Measurements from ENCODE around the gene MAS1L.

The MAS1L gene

DNA sequence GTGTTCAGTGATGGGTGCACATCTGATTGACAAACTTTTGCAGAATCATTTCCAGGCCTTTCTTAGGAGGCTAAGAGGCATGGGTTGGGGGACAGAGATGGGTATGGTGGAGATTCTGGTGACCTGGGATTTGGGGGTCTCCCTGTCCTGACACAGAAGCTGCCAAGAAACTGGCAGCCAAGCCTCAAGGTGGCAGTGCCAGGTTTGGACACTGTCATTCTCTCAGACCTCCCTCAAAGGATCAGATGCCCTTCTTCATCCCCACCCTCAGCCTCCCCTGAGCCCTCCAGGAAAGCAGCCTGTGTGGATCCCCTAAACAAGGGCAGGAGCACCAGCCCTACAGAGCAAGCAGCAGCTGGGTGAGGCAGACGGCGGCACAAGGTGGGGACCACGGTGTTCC, 18.1 kb upstream of the MAS1L start:
- DNase-seq (ENCODE audit: low read depth), result no peak
- H3K4me3 ChIP-seq (ENCODE audit: low read depth, low read length), result no peak overlapping the region
- TF ChIP-seq, protein P1, sequence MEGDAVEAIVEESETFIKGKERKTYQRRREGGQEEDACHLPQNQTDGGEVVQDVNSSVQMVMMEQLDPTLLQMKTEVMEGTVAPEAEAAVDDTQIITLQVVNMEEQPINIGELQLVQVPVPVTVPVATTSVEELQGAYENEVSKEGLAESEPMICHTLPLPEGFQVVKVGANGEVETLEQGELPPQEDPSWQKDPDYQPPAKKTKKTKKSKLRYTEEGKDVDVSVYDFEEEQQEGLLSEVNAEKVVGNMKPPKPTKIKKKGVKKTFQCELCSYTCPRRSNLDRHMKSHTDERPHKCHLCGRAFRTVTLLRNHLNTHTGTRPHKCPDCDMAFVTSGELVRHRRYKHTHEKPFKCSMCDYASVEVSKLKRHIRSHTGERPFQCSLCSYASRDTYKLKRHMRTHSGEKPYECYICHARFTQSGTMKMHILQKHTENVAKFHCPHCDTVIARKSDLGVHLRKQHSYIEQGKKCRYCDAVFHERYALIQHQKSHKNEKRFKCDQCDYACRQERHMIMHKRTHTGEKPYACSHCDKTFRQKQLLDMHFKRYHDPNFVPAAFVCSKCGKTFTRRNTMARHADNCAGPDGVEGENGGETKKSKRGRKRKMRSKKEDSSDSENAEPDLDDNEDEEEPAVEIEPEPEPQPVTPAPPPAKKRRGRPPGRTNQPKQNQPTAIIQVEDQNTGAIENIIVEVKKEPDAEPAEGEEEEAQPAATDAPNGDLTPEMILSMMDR (IDR thresholded peaks at IDR 0.05; ENCODE audit: control insufficient read depth, extremely low read depth, insufficient read depth), result no peak

DNA sequence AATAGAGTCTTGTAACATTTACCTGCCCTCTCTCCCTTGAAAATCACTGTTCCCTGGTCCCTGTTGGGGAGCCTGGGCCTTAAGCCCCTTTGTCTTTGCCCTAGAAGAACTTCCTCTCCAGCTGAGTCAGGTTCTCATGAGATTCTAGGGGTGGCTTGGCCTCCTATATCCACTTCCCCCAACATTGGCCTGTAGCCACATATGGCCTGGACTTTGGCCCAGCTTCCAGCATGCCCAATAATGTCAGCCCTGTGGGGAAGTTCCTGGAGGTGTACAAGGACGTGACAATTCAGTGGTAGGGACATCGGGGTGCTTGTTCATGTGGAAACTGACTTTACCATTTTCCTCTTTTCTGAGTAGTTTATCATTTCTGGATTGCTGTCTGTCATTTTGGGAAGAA, 17.2 kb upstream of the MAS1L start:
- TF ChIP-seq, protein P1 (IDR thresholded peaks at IDR 0.05; ENCODE audit: control insufficient read depth, extremely low read depth, insufficient read depth), result no peak
- H3K4me3 ChIP-seq (ENCODE audit: low read depth, low read length), result no peak overlapping the region
- no peak for DNase-seq (ENCODE audit: low read depth)

DNA sequence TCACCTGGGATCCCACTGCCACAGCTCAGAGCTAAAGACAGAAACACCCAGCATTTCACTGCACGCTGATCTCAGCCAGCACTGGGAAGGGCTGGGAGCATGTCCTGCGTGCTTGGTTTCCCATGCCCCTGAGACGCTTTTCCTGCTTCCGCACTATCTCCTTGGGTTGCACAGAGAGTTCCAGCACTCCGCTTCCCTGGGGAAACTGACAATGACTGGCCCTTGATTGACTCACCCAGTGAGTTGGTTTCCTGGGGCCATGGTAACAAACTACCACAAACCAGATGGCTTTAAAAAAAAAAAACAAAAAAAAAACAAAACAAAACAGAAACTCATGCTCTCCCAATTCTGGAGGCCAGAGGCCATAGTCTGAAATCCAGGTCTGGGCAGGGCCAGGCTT, 14.8 kb upstream of the MAS1L start:
- no peak overlapping the region for H3K4me3 ChIP-seq (ENCODE audit: low read depth, low read length)
- TF ChIP-seq, protein P1 (IDR thresholded peaks at IDR 0.05; ENCODE audit: control insufficient read depth, extremely low read depth, insufficient read depth), result no peak
- DNase-seq (ENCODE audit: low read depth), result no peak

DNA sequence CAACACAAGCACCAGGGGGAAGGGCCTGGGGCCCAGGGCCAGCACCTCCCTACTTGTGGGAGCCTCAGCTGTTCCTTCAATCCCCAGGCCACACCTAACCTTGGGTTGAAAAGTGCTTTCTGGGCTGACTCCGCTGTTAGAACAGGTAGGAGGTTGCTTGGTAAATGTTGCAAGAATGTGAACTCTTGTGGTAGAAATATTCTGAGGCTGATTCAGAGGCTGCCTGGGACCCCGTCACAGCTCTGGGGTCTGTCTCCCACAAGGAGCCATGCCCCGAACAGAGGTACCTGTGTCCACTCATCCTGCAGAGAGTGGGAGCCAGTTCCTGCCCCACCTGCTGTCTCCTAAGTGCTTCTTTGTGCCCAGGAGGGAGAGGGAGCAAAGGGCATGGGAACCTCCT, 14.4 kb upstream of the MAS1L start:
- TF ChIP-seq, protein P1 (IDR thresholded peaks at IDR 0.05; ENCODE audit: control insufficient read depth, extremely low read depth, insufficient read depth), result no peak
- no peak for DNase-seq (ENCODE audit: low read depth)
- H3K4me3 ChIP-seq (ENCODE audit: low read depth, low read length), result no peak overlapping the region

DNA sequence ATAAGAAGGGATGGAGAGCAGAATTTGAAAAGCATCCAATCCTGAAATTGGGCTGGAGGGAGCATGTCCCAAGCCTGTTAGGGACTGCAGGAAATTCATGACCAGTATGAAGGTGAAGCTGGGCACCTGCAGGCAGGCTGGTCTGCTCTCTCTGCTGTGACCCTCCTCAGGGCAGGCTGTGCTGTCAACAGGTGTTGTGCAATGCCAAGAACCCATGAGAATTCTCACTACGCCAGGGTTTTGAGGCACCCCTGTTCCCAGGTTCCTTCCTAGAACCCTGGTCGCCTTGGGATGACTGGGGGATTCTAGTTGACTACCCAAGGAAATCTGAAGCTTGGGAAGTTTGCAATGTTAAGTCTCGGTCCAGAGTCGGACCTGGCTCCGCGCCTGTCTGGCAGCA, 13.3 kb upstream of the MAS1L start:
- no peak overlapping the region for H3K4me3 ChIP-seq (ENCODE audit: low read depth, low read length)
- TF ChIP-seq, protein P1 (IDR thresholded peaks at IDR 0.05; ENCODE audit: control insufficient read depth, extremely low read depth, insufficient read depth), result no peak
- DNase-seq (ENCODE audit: low read depth), result no peak

DNA sequence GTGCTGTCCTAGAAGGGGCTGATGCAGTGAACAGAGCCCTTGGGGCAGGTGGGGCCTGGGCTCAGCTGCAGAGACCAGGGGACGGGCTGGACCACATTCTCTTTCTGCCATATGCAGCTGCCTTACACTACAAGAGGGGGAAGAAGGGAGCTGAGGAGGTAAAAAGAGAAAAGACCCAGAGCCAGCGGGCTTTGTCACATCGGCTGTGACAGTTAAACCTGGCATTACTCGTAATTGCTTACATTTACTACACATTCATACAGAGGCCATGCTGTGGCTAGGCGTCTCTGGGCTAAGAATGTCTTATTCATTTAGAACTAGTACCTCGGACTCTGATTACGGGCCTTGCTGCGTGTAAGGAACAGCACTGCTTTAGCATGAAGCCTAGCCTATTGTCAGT, 12.8 kb upstream of the MAS1L start:
- DNase-seq (ENCODE audit: low read depth), result no peak
- TF ChIP-seq, protein P1 (IDR thresholded peaks at IDR 0.05; ENCODE audit: control insufficient read depth, extremely low read depth, insufficient read depth), result no peak
- H3K4me3 ChIP-seq (ENCODE audit: low read depth, low read length), result no peak overlapping the region

DNA sequence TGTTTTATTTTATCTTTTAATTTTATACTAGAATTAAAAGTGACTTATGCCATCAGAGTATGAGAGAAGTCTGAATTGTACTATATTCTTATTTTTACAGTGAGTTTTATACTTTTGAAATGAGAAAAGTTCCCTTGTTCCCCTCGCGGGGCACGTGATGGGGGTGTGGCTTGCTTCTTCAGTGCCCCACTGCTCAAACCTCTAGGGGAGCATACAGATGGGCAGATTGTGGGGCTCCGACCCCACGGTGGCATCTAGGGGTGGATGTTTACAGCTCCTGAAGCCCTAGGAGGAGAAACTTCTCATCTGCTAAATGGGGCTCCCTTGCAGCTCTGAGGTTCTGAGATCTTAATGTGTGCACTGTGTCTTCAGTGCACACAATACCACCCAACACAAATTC, 11.9 kb upstream of the MAS1L start:
- TF ChIP-seq, protein P1 (IDR thresholded peaks at IDR 0.05; ENCODE audit: control insufficient read depth, extremely low read depth, insufficient read depth), result no peak
- no peak for DNase-seq (ENCODE audit: low read depth)
- H3K4me3 ChIP-seq (ENCODE audit: low read depth, low read length), result no peak overlapping the region

Measured in LNCaP clone FGC (cell line).